HepG2 (cell line): Measurements from ENCODE around the gene PGK2. TPM values are rescaled to one million over a fixed set of nuclear protein-coding genes. Genes with fewer than 3 reads are reported as not detected.

Experiments used
- ATAC-seq: fragments of 200-7000 bp; cut with Tn5 transposase; 3 replicates; pipeline ENCODE4 v1.9.1; 2020; ENCODE audit warnings: mild to moderate bottlenecking, moderate library complexity
- BruUV-seq: library from RNA; stranded (reverse); fragments of 400-500 nt; replicated peaks from 2 replicates; lab custom pipeline; 2021; lab: Mats Ljungman, UMichigan
- CTCF ChIA-PET: fragments of 300-600 bp; formaldehyde crosslinking; extraction: SDS; loops from one replicate; lab custom pipeline; 2021; ENCODE audit warnings: low total read pairs, inconsistent platforms, low intra/inter-chr PET ratio; lab: Yijun Ruan, JAX
- POLR2A ChIA-PET: fragments of 350-600 bp; sonication (Branson Sonifier 250); formaldehyde crosslinking; loops from one replicate; lab custom pipeline; 2020; ENCODE audit warnings: antibody characterized with exemption, inconsistent platforms; lab: Yijun Ruan, JAX
- DNase-seq: peaks from one replicate; pipeline ENCODE4 v3.0.0-alpha.2; 2015; ENCODE audit warnings: low spot score
- FAIRE-seq: peaks from 3 replicates; lab custom pipeline; 2011; peaks lifted over from hg19 to GRCh38; lab: Jason Lieb, UNC
- H2AFZ ChIP-seq: one replicate; pipeline ENCODE4 v1.6.1; 2011; ENCODE audit warnings: low read length, inconsistent platforms
- H3K27ac ChIP-seq: fragments of 300-600 bp; 3 replicates; pipeline ENCODE4 v1.8.0; 2011; ENCODE audit warnings: mixed run types, mild to moderate bottlenecking, mixed read lengths, low read length, inconsistent platforms; ENCODE audit not compliant: insufficient read depth; ENCODE audit errors: extremely low read length
- H3K27me3 ChIP-seq, 2 experiments: fragments of 200-600 bp in 1 of 2; 2 replicates in 1 of 2; 3 replicates in 1 of 2; pipeline versions ENCODE4 v1.6.0 to v1.8.0; 2011; ENCODE audit warnings: low read length in 2 of 2, mild to moderate bottlenecking in 2 of 2, moderate library complexity in 2 of 2, inconsistent platforms in 1 of 2; ENCODE audit not compliant: insufficient read depth in 2 of 2, control insufficient read depth in 1 of 2
- H3K36me3 ChIP-seq, 2 experiments: fragments of 200-600 bp in 1 of 2; replicated peaks in 1 of 2; 2 replicates in 1 of 2; 3 replicates in 1 of 2; pipeline versions ENCODE4 v1.5.1 to v1.8.0; 2011; ENCODE audit warnings: low read length in 2 of 2, inconsistent platforms in 1 of 2; ENCODE audit not compliant: insufficient read depth in 2 of 2, control insufficient read depth in 1 of 2
- H3K4me1 ChIP-seq: 2 replicates; pipeline ENCODE4 v1.5.1; 2012; ENCODE audit warnings: low read length, inconsistent platforms; ENCODE audit not compliant: insufficient read depth
- H3K4me2 ChIP-seq: 2 replicates; pipeline ENCODE4 v1.6.0; 2011; ENCODE audit warnings: low read depth, low read length, inconsistent platforms
- H3K4me3 ChIP-seq, 3 experiments: fragments of 200-600 bp in 1 of 3; sonication (generic), shearing (Covaris generic) in 1 of 3; replicated peaks in 1 of 3; 2 replicates each; pipeline ENCODE4 v1.5.1; 2011 to 2016; ENCODE audit warnings: low read length in 3 of 3, inconsistent platforms in 2 of 3, low read depth in 2 of 3, mild to moderate bottlenecking in 2 of 3, control low read depth in 1 of 3, mixed read lengths in 1 of 3; ENCODE audit not compliant: insufficient read depth in 1 of 3
- H3K79me2 ChIP-seq: one replicate; pipeline ENCODE4 v1.6.1; 2011; ENCODE audit warnings: low read length, inconsistent platforms; ENCODE audit not compliant: insufficient read depth
- H3K9ac ChIP-seq: 2 replicates; pipeline ENCODE4 v1.6.0; 2011; ENCODE audit warnings: mild to moderate bottlenecking, low read depth, low read length, inconsistent platforms; ENCODE audit not compliant: insufficient read depth
- H3K9me3 ChIP-seq: 2 replicates; pipeline ENCODE4 v1.5.1; 2012; ENCODE audit warnings: mild to moderate bottlenecking, low read length
- H4K20me1 ChIP-seq: 2 replicates; pipeline ENCODE4 v1.6.0; 2011; ENCODE audit warnings: inconsistent platforms, mild to moderate bottlenecking, low read length, moderate library complexity; ENCODE audit not compliant: insufficient read depth
- GZF1 ChIP-seq: sonication (generic); formaldehyde crosslinking; IDR thresholded peaks from 2 replicates; pipeline ENCODE4 v1.5.1; 2020; ENCODE audit warnings: mild to moderate bottlenecking, missing genetic modification reagents
- KDM2A ChIP-seq: sonication (generic); formaldehyde crosslinking; IDR thresholded peaks from 2 replicates; pipeline ENCODE4 v1.4.0; 2020; ENCODE audit warnings: low read depth, missing genetic modification reagents, borderline replicate concordance
- PHB2 ChIP-seq: fragments of 450-650 bp; IDR thresholded peaks from 2 replicates; pipeline ENCODE4 v1.6.1; 2018; ENCODE audit not compliant: partially characterized antibody
- RBAK ChIP-seq: sonication (generic); formaldehyde crosslinking; IDR thresholded peaks from 2 replicates; pipeline ENCODE4 v1.5.1; 2020; ENCODE audit warnings: mild to moderate bottlenecking, missing genetic modification reagents
- RBM22 ChIP-seq: fragments of 200-400 bp; formaldehyde crosslinking; optimal IDR thresholded peaks from 2 replicates; pipeline ENCODE3; 2017; ENCODE audit warnings: mild to moderate bottlenecking, low read length, moderate library complexity
- SIN3B ChIP-seq: fragments of 150-350 bp; IDR thresholded peaks from 2 replicates; pipeline ENCODE4 v1.6.1; 2014; ENCODE audit warnings: low read length
- SRSF9 ChIP-seq: fragments of 200-400 bp; formaldehyde crosslinking; IDR thresholded peaks from 2 replicates; pipeline ENCODE4 v1.6.1; 2018; ENCODE audit warnings: borderline replicate concordance, mild to moderate bottlenecking, low read depth, low read length; ENCODE audit not compliant: insufficient read depth, poor library complexity, severe bottlenecking
- ZNF124 ChIP-seq: sonication (generic); formaldehyde crosslinking; IDR thresholded peaks from 2 replicates; pipeline ENCODE4 v1.4.0; 2020; ENCODE audit warnings: missing genetic modification reagents
- ZNF232 ChIP-seq: sonication (generic); formaldehyde crosslinking; IDR thresholded peaks from 2 replicates; pipeline ENCODE4 v1.4.0; 2020; ENCODE audit warnings: missing genetic modification reagents, borderline replicate concordance
- ZNF510 ChIP-seq: sonication (generic); formaldehyde crosslinking; IDR thresholded peaks from 2 replicates; pipeline ENCODE4 v1.4.0; 2020; ENCODE audit warnings: low read depth, mild to moderate bottlenecking, missing genetic modification reagents
- ZNF563 ChIP-seq: sonication (generic); formaldehyde crosslinking; IDR thresholded peaks from 2 replicates; pipeline ENCODE4 v1.8.0; 2022; ENCODE audit warnings: mild to moderate bottlenecking, moderate library complexity, missing genetic modification reagents
- ZNF766 ChIP-seq: sonication (generic); formaldehyde crosslinking; IDR thresholded peaks from 2 replicates; pipeline ENCODE4 v1.5.0; 2020; ENCODE audit warnings: missing genetic modification reagents, borderline replicate concordance
- WGBS: methylation state at CpG from one replicate; pipeline ENCODE4 v1.1.6; 2017; ENCODE audit warnings: low lambda C conversion rate; 5-methylcytosine and 5-hydroxymethylcytosine counted together
- in situ Hi-C: cut with HindIII; loops from 2 replicates; pipeline ENCODE4 v1.10.0; 2017; ENCODE audit warnings: low pct_unique_long_range_greater_than_20kb; ENCODE audit not compliant: extremely low pct_ligation_motif_present
- intact Hi-C: fragments of 100-400 bp; cut with micrococcal nuclease; formaldehyde crosslinking; loops from one replicate; pipeline ENCODE4 v1.10.0; 2022; ENCODE audit not compliant: unreplicated experiment
- polyA plus RNA-seq, 8 experiments: library from polyadenylated mRNA; depleted of rRNA in 3 of 8; stranded (reverse) in 7 of 8; unstranded in 1 of 8; fragments of >200 nt; fragmentation: Illumina TruSeq in 4 of 8; extraction: Trizol in 4 of 8; gene quantifications; 2 replicates each; pipeline versions ENCODE4 v1.2.1 to v1.2.3, GENCODE V29; 2011 to 2016; ENCODE audit warnings: low read depth in 4 of 8, missing spikeins in 1 of 8, mixed read lengths in 1 of 8; ENCODE audit not compliant: insufficient read depth in 1 of 8
- total RNA-seq, 5 experiments: library from RNA; depleted of rRNA; stranded (reverse); fragments of >200 nt; fragmentation: Illumina TruSeq; extraction: Trizol; gene quantifications; 2 replicates each; pipeline ENCODE4 v1.2.3, GENCODE V29; 2016; ENCODE audit warnings: low read depth in 1 of 5
- TF ChIP-seq, protein P1 (sequence below): sonication (generic); formaldehyde crosslinking; IDR thresholded peaks from 2 replicates; pipeline ENCODE4 v1.4.0; 2020; ENCODE audit warnings: missing genetic modification reagents, borderline replicate concordance
- TF ChIP-seq, protein P2 (sequence below): sonication (generic); formaldehyde crosslinking; IDR thresholded peaks from 2 replicates; pipeline ENCODE4 v1.4.0; 2020; ENCODE audit warnings: missing genetic modification reagents, borderline replicate concordance
- TF ChIP-seq, protein P3 (sequence below): sonication (generic); formaldehyde crosslinking; IDR thresholded peaks from 2 replicates; pipeline ENCODE4 v1.4.0; 2020; ENCODE audit warnings: missing genetic modification reagents
- TF ChIP-seq, protein P4 (sequence below): sonication (generic); formaldehyde crosslinking; IDR thresholded peaks from 2 replicates; pipeline ENCODE4 v1.5.1; 2020; ENCODE audit warnings: mild to moderate bottlenecking, moderate library complexity, missing genetic modification reagents

Gene PGK2
- total and polyA plus RNA-seq, 2 of the 13 experiments (the other 11 are each of a cell fraction or from before 2014, with no cell fraction given): not detected

DNA sequence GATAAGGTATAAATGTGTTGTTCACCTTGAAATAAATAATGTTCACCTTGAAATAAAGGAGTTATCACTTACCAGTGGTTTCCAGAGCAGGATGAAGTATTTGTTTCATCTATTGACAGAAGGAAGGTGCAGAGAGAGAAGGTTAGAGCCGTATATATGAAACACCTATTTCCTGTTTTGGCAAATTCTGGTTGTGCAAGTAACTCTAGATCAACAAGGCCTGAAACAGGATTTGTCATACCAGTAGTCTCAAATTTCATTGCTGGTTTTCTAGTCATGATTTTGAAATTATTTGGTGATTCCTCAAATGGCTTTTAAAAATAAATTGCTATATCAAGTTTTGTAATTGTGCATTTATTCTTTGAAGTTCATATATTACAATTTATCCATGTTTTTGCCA, 42.8 kb downstream of the PGK2 start, which contains the start of gene CRISP3:
CRISP3 (minus strand) TSS at position 130 of the 400 bp plus-strand sequence; CDS start at position 109, 21 bp downstream.
- no peaks in the 10 kb centered on the region for H3K36me3 ChIP-seq
- CTCF ChIA-PET: no interaction called here
- H3K9ac ChIP-seq: no peak within 1 kb of the TSS
- H2AFZ ChIP-seq: no peak within 1 kb of the TSS
- intact Hi-C loops (no loop called here), in situ Hi-C loops (no loop called here)
- 0% methylated on average over 1 of the region's 1 CpG for WGBS
- H3K4me1 ChIP-seq: no peaks in the 10 kb centered on the region
- no peaks in the 10 kb centered on the region for H3K27me3 ChIP-seq
- FAIRE-seq (peak; percentile 18), DNase-seq (peak; percentile 9)
- H4K20me1 ChIP-seq: no peaks in the 10 kb centered on the region
- H3K79me2 ChIP-seq: no peaks in the 10 kb centered on the region
- no peak within 1 kb of the TSS for H3K27ac ChIP-seq
- BruUV-seq: no TSS peak
- no peaks in the 10 kb centered on the region for H3K9me3 ChIP-seq
- no peak within 1 kb of the TSS for H3K4me3 ChIP-seq
- TF ChIP-seq RBM22 (no peak), GZF1 (no peak), RBAK (CRISPR knock-in tag) (no peak), ZNF232 (CRISPR knock-in tag) (no peak), PHB2 (no peak), KDM2A (no peak), SIN3B (no peak), ZNF510 (CRISPR knock-in tag) (no peak), ZNF563 (no peak), ZNF124 (no peak), SRSF9 (no peak), ZNF766 (CRISPR knock-in tag) (no peak)
- TF ChIP-seq, protein P1, sequence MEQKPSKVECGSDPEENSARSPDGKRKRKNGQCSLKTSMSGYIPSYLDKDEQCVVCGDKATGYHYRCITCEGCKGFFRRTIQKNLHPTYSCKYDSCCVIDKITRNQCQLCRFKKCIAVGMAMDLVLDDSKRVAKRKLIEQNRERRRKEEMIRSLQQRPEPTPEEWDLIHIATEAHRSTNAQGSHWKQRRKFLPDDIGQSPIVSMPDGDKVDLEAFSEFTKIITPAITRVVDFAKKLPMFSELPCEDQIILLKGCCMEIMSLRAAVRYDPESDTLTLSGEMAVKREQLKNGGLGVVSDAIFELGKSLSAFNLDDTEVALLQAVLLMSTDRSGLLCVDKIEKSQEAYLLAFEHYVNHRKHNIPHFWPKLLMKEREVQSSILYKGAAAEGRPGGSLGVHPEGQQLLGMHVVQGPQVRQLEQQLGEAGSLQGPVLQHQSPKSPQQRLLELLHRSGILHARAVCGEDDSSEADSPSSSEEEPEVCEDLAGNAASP: no peak
- TF ChIP-seq, protein P2, sequence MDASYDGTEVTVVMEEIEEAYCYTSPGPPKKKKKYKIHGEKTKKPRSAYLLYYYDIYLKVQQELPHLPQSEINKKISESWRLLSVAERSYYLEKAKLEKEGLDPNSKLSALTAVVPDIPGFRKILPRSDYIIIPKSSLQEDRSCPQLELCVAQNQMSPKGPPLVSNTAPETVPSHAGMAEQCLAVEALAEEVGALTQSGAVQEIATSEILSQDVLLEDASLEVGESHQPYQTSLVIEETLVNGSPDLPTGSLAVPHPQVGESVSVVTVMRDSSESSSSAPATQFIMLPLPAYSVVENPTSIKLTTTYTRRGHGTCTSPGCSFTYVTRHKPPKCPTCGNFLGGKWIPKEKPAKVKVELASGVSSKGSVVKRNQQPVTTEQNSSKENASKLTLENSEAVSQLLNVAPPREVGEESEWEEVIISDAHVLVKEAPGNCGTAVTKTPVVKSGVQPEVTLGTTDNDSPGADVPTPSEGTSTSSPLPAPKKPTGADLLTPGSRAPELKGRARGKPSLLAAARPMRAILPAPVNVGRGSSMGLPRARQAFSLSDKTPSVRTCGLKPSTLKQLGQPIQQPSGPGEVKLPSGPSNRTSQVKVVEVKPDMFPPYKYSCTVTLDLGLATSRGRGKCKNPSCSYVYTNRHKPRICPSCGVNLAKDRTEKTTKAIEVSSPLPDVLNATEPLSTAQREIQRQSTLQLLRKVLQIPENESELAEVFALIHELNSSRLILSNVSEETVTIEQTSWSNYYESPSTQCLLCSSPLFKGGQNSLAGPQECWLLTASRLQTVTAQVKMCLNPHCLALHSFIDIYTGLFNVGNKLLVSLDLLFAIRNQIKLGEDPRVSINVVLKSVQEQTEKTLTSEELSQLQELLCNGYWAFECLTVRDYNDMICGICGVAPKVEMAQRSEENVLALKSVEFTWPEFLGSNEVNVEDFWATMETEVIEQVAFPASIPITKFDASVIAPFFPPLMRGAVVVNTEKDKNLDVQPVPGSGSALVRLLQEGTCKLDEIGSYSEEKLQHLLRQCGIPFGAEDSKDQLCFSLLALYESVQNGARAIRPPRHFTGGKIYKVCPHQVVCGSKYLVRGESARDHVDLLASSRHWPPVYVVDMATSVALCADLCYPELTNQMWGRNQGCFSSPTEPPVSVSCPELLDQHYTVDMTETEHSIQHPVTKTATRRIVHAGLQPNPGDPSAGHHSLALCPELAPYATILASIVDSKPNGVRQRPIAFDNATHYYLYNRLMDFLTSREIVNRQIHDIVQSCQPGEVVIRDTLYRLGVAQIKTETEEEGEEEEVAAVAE (CRISPR knock-in tag): no peak
- TF ChIP-seq, protein P3, sequence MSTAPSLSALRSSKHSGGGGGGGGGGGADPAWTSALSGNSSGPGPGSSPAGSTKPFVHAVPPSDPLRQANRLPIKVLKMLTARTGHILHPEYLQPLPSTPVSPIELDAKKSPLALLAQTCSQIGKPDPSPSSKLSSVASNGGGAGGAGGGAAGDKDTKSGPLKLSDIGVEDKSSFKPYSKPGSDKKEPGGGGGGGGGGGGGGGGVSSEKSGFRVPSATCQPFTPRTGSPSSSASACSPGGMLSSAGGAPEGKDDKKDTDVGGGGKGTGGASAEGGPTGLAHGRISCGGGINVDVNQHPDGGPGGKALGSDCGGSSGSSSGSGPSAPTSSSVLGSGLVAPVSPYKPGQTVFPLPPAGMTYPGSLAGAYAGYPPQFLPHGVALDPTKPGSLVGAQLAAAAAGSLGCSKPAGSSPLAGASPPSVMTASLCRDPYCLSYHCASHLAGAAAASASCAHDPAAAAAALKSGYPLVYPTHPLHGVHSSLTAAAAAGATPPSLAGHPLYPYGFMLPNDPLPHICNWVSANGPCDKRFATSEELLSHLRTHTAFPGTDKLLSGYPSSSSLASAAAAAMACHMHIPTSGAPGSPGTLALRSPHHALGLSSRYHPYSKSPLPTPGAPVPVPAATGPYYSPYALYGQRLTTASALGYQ (CRISPR knock-in tag): no peak
- TF ChIP-seq, protein P4, sequence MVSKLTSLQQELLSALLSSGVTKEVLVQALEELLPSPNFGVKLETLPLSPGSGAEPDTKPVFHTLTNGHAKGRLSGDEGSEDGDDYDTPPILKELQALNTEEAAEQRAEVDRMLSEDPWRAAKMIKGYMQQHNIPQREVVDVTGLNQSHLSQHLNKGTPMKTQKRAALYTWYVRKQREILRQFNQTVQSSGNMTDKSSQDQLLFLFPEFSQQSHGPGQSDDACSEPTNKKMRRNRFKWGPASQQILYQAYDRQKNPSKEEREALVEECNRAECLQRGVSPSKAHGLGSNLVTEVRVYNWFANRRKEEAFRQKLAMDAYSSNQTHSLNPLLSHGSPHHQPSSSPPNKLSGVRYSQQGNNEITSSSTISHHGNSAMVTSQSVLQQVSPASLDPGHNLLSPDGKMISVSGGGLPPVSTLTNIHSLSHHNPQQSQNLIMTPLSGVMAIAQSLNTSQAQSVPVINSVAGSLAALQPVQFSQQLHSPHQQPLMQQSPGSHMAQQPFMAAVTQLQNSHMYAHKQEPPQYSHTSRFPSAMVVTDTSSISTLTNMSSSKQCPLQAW: no peak
- TF ChIP-seq, all 625 proteins: peak for 0
- POLR2A ChIA-PET: no interaction called here
- ATAC-seq: no peak
- H3K4me2 ChIP-seq: no peak within 1 kb of the TSS
